ENCODE data around the gene ENDOU. TPM values are rescaled to one million over a fixed set of nuclear protein-coding genes. Genes with fewer than 3 reads are reported as not detected.

The ENDOU gene, protein sequence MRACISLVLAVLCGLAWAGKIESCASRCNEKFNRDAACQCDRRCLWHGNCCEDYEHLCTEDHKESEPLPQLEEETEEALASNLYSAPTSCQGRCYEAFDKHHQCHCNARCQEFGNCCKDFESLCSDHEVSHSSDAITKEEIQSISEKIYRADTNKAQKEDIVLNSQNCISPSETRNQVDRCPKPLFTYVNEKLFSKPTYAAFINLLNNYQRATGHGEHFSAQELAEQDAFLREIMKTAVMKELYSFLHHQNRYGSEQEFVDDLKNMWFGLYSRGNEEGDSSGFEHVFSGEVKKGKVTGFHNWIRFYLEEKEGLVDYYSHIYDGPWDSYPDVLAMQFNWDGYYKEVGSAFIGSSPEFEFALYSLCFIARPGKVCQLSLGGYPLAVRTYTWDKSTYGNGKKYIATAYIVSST
- not detected in 2 replicates for total RNA-seq (2014; rRNA removed; shearing (Covaris generic); ENCODE audit: low replicate concordance)

DNA sequence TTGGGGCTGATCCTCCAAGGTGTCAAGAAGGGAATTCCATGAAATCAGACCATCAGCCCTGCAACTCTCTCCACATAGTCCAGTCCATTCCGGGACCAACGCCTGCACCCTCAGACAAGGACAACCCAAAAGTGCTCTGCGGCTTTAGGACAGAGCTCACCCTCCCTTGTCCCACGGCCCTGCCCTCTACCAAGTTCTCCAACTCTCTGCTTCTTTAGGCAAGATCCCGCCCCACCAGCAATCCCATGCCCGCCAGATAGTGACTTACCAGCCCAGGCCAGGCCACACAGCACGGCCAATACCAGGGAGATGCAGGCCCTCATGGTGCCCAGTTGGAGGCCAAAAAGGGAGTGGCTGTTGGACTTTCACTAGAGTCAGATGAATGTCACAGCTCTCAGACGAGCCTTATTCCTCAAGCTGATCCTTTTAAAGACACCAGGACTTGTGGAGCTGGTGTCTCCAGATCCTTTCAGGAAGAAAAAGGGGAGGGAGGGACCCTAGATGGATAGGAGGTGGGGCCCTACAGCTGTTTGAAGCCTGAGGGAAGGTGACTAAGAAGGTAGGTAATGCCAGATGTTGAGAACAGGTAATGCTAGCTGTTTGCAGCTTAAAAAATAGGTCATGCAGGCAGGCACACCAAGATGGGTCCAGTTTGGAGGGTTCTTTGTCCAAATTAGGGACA is at the start of gene ENDOU:
ENDOU (minus strand) TSS at position 400 of the 682 bp plus-strand sequence; CDS start at position 323, 77 bp downstream.
- Histone ChIP-seq H3K27me3 (no peaks in the 10 kb centered on the region), H3K36me3 (no peaks in the 10 kb centered on the region), H3K4me3 (no peak within 1 kb of the TSS), H3K9me3 (no peaks in the 10 kb centered on the region)
- DNase-seq: no peak

DNA sequence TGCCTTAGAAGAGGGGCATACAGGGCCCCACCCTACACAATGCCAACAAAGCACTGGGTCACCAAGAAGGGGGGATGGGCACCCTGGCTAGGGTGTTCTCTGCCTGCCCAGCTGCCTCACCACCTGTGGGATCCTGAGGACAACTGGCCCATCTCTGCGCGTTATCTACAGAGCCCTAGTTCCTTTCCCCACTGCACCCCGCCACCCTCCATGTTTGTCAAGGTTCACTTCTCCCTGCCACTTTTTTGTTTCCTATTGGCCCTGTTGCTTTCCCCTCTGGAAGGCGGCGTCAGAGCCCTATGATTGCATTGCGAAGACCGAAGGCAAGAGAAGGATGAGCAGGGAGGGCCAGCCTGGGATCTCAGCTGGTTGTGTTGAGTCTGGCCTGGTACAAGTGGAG is 49.4 kb upstream of the ENDOU start:
- H3K27me3 ChIP-seq: no peaks in the 10 kb centered on the region
- H3K4me3 ChIP-seq: no peak overlapping the region; the same call in 1 of the 2 replicates
- DNase-seq: no peak
- no peaks in the 10 kb centered on the region; the same call in 1 of the 2 replicates for H3K36me3 ChIP-seq
- no peaks in the 10 kb centered on the region for H3K9me3 ChIP-seq

DNA sequence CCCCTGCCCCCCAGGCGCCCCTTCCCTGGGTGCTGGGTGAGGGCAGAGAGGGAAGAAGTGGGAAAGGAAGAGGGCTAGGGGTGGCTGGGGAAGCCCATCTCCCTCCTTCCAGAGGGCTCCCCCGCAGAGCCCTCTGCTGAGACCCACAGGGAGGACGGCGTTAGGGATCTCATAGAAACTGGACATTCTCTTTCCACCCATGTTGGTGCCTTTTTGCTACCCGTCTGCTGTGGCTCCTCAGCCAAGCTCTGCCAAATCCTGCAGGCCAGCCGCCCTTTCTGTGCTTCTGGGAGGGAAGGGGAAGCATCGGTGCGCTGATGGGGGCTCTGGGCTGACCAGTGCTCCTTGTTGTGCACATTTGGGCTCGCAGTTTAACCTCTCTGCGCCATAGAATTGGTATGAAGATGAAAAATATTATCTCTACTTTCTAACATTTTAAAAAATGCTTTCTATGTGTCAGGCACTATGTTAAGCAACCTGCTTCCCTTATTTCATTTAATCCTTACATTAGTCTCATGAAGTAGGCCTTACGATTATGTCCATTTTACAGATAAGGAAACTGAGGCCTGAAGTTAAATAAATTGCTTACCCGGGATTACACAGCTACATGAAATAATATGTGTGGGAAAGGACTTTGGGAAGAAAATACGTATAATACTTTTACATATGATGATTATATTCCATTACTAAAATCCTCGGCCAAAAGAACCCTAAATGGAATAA is 48.7 kb upstream of the ENDOU start:
- H3K4me3 ChIP-seq: peak overlapping the region; percentile 61
- H3K27me3 ChIP-seq: no peaks in the 10 kb centered on the region
- no peak for DNase-seq
- H3K9me3 ChIP-seq: no peaks in the 10 kb centered on the region
- no peaks in the 10 kb centered on the region; the same call in 1 of the 2 replicates for H3K36me3 ChIP-seq

DNA sequence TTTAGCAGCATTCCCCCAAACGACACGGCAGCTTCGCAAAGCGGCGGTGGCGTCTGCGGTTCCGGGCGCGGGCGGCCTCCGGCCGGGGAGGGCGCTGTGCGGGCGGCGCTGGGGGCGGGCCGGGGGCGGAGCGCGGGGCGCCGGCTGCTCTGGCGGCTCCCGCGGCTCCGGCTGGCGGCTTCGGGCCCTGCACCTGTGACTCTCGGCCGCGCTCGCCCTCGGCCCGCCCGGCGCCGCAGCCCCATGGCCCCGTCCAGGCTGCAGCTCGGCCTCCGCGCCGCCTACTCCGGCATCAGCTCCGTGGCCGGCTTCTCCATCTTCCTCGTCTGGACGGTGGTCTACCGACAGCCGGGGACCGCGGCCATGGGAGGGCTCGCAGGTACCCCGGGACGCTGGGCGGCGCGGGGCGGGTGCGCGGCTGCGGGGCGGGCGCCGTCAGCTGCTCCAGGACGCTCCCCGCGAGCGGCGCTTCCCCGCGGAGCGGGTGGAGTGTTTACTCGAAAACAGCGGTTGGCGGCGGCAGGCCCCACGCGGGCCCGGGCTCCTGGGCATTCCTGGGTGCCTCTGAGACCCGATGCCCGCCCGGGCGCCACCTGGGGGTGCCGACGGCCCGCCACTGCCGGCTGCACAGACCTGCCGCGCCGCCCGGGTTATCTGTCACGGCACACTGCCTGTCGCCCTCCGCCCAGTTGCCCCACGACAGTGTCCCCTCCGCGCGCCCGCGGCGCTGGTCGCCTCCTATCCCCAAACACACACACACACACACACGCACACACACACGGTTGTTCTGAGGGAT is 48.0 kb upstream of the ENDOU start, which contains the start of gene SLC48A1:
SLC48A1 (plus strand) TSS at position 177 of the 796 bp plus-strand sequence; CDS start at position 244, 67 bp downstream.
- H3K36me3 ChIP-seq: no peaks in the 10 kb centered on the region
- peak within 1 kb of the TSS; percentile 61 for H3K4me3 ChIP-seq
- no peaks in the 10 kb centered on the region for H3K27me3 ChIP-seq
- DNase-seq: peak; percentile 72
- no peaks in the 10 kb centered on the region for H3K9me3 ChIP-seq

DNA sequence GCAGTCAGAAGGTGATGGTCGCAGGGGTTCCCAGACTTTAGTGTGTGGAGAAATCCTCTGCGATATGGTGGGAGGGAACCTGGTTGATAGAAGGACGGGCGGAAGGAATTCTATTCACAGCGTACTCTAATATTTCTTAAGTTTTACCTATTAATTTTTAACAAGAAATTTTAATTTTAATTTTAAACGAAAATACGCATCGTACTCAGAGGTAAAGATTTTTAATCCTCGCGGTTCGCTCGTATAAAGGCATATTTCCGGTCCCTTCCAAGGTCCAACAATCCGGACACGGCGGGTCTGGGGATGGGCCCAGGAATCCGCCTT is 47.4 kb upstream of the ENDOU start:
- Histone ChIP-seq H3K9me3 (no peaks in the 10 kb centered on the region), H3K36me3 (no peaks in the 10 kb centered on the region), H3K4me3 (peak overlapping the region; percentile 61), H3K27me3 (no peaks in the 10 kb centered on the region)
- no peak for DNase-seq

DNA sequence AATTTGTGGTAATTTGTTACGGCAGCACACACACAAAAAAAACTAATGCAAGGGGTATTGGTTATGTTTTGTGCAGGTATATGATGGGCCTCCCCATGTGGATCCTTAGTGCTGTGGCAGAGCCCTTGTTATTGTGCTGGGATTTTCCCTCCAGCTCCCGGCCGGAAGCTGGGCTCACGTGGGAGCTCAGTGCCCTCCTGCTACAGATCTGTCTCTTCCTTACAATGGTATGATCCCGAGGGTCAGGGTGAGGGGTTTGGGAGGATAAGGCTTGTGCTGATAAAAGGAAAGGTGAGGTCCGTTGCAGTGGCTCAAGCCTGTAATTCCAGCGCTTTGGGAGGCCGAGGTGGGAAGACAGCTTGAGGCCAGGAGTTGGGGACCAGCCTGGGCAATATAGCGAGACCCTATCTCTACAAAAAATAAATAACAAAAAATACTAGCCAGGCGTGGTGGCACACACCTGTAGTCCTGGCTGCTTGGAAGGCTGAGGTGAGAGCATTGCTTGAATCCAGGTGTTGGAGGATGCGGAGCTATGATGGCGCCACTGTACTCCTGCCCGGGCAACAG is 46.9 kb upstream of the ENDOU start:
- no peak overlapping the region for H3K4me3 ChIP-seq

DNA sequence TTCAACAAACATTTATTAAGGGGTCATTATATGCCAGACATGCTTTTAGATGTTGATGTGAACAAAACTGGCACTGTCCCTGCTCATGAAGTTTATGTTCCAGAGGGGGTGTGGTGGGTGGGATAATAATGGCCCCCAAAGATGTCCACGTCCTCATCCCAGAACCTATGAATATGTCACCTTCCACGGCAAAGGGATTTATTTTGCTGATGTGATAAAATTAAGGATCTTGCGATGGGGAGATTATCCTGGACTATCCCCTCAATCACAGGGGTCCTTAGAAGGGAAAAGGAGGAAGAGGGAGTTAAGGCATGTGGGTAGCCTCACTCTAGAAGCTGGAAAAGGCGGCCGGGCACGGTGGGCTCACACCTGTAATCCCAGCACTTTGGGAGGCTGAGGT is 46.0 kb upstream of the ENDOU start:
- Histone ChIP-seq H3K27me3 (no peaks in the 10 kb centered on the region), H3K9me3 (no peaks in the 10 kb centered on the region), H3K4me3 (no peak overlapping the region), H3K36me3 (no peaks in the 10 kb centered on the region)
- no peak for DNase-seq

More for the DNA sequence above, 46.9 kb upstream of the ENDOU start:
- H3K36me3 ChIP-seq: no peaks in the 10 kb centered on the region
- no peaks in the 10 kb centered on the region for H3K9me3 ChIP-seq
- H3K27me3 ChIP-seq: no peaks in the 10 kb centered on the region
- DNase-seq: no peak

DNA sequence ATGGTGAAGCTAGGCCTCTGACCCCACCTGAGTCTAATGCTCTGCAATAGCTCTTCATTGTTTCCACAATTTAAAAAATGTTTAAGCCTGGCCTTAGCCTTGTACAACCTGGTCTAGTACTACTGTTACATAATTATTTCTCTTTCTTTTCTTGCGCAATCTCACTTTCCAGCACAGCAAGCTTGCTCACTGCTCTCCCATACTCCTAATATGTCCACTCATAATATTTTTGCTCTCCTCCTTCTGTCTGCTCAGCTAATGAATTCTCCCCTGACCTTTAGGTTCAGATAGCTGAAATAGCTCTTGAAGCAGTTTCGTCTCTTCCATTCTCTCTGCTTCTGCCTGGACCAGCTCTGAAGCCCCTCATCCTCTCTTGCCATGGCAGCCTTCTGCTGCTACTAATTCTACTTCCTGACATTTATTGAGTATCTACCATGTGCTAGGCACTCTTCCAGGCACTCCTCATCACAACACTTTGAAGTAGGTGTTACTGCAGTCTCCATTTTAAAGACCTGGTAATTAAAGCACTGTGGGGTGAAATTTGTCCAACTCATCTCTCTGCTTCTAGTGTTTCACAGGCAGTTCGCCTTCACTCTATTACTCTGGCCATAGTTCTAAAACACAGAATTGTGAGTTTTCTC is 44.9 kb upstream of the ENDOU start:
- no peaks in the 10 kb centered on the region for H3K36me3 ChIP-seq
- H3K9me3 ChIP-seq: no peaks in the 10 kb centered on the region
- no peak for DNase-seq
- no peaks in the 10 kb centered on the region for H3K27me3 ChIP-seq
- no peak overlapping the region for H3K4me3 ChIP-seq

DNA sequence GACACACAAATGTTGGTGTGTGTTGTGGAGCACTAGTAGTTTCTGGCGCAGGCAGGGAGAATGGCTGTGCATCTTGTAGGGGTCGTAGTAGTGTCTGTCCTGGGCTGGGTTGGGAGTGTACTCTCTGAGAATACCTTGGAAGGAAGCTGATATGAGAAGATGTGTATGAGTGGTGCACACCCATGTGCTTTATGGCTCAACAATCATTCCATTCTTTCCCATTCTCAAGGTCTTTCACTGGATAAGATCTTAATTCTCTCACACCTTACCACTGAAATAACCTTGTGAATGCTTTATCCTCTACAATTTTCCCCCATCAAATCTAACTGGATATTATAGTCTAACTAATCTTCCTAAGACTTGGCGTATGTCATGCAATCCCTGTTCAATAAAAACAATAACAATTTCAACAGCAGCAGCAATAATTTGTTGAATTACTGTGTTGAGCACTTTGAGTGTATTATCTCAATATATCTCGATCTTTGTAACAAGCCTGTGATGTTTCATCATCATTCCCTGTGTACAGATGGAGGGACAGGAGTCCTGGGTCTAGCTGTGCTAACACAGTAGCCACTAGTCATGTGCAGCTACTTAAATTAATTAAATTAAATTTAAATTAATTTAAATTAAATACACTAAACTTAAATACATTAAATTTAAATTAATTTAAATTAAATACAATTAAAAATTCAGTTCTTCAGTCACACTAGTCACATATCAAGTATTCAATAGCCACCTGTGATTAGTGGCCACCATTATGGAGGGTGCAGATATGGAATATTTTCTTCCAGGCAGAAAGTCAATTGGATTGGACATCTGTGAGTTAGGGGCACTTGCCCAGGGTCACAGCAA is 44.2 kb upstream of the ENDOU start:
- H3K27me3 ChIP-seq: no peaks in the 10 kb centered on the region
- no peaks in the 10 kb centered on the region for H3K9me3 ChIP-seq
- H3K4me3 ChIP-seq: no peak overlapping the region
- no peaks in the 10 kb centered on the region for H3K36me3 ChIP-seq
- no peak for DNase-seq

DNA sequence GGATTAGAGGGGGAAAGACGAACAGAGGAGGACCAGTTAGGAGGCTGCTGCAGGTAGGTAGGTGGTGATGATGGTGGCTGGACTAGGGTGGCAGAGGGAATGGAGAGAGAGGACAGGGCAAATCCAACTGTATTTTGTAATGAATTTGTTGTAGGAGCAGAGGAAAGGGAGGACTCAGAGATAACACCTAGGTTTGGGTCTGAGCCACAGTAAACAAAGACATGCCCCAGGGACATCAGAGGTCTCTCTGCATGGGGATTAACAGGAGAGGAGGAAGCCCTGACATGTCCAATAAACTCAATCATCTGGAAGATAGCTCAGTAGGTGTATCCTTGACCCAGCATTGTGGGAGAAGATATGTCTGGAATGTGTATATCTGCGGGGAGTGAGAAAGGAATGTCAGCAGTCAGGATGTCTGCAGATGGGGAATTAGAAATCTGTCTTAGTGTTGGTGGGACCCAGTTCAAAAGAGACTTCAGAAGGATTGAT is 43.1 kb upstream of the ENDOU start:
- no peaks in the 10 kb centered on the region for H3K27me3 ChIP-seq
- DNase-seq: no peak
- no peaks in the 10 kb centered on the region for H3K36me3 ChIP-seq
- H3K9me3 ChIP-seq: no peaks in the 10 kb centered on the region
- H3K4me3 ChIP-seq: no peak overlapping the region

DNA sequence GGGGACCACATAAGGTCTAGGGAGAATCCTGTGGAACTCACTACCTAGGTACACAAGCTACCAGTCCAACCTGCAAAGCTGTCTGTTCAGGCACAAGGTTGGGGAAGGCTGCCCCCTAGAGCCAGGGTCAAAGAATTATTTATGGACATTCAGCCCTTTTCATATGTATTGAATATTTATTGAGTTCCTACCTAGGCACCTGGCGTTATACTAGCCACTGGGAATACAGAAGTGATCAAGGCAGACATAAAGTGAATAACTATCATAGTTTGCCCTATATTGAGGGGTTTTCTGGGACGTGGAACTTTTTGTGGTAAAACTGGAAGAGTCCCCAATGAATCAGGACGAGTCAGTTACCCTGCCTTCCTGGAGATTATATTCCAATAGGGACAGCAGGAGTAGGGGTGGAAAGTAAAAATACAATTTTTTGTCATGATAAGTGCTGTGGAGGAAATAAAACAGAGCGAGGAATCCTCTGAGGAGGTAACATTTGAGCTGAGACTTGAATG is 42.0 kb upstream of the ENDOU start:
- H3K4me3 ChIP-seq: no peak overlapping the region
- no peaks in the 10 kb centered on the region for H3K9me3 ChIP-seq
- H3K27me3 ChIP-seq: no peaks in the 10 kb centered on the region
- no peak for DNase-seq
- no peaks in the 10 kb centered on the region for H3K36me3 ChIP-seq

DNA sequence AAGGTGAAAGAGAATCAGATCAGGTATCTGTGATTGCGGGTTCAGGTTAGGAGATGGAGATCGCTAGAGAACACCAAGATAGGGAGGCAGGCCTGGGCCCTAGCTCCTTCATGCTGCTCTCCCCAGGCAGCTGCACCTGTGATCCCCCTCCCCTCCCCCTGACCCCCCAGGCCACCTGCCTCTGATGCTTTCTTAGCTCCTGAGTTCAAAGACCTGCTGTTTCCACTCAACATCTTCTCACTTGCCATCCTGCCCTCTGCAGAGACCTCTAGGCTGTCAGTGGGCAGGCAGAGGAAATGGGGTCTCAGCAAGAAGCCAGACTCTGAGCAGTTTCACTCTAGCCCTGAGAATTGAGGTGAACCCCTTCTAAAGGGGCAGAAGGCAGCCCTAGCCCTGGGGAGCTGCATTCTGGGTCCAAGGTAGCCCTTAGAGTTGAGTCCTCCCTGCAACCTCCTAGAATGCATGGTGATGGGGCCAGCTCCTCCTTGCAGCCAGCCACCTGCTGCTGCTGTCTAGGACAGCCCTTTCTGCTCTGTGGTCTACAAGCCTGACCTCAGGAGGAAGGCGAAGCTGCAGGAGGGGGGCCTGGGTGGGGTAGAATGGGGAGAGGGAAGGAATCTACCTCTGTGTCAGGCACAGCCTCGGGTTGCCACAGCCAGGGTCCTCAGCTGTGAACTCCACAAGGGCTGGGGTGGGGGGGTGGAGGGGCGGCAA is 41.4 kb upstream of the ENDOU start:
- Histone ChIP-seq H3K4me3 (no peak overlapping the region), H3K36me3 (no peaks in the 10 kb centered on the region), H3K9me3 (no peaks in the 10 kb centered on the region), H3K27me3 (no peaks in the 10 kb centered on the region)
- no peak for DNase-seq

DNA sequence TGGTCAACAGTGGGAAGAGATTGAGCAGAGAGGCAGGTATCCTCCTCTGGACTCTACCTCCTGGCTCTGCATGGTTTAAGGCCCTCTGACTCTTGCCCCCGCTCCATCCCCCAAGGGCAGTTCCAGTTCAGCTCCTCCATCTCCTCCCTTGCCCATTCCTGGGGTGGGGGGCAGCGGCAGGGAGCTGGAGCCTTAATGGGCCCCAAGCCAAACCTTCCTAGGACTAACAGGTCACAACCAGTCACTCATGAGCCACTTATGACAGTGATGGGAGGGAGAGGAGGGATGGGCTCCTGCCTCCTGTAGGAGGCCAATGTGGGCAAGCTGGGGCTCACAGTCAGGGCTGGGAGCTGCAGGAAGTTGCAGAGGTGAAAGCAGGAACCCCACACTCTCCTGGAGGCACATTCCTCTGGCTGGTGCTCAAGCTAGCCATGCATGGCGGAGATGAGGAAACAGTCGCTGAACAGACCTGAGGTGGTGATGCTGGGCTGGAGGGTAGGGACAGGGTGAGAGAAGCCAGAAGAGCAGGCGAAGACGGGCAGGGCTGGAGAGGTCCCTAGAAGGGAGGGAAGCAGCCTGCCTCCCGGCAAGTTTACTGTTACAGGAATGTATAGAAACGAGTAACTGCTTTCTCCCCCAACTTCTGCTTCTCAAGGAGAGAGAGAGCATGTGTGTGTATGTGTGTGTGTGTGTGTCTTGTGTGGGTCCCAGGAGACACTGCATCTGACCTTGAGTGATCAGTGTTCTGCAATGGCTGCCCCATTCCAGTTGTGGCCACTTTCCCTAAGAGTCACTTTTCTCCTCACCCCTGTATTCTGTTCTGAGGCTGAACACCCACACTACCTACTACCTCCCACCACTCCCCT is 38.4 kb upstream of the ENDOU start:
- no peak for DNase-seq
- Histone ChIP-seq H3K36me3 (no peaks in the 10 kb centered on the region), H3K4me3 (no peak overlapping the region), H3K9me3 (no peaks in the 10 kb centered on the region), H3K27me3 (no peaks in the 10 kb centered on the region)

Measured in MG63 (cell line).